CD1c-positive myeloid dendritic cell (primary cell): ENCODE data around the gene OSTM1.

Experiments
- DNase-seq: peaks from one replicate; pipeline ENCODE4 v3.0.0-alpha.2; 2016; ENCODE audit errors: extremely low spot score

The OSTM1 gene

GRCh38 chr6:108074359-108075144, at the start of gene OSTM1:
Gene OSTM1, minus strand, starts transcription at chr6:108074741. Its CDS starts 90 bp downstream, at chr6:108074651.
- peak; percentile 97 for DNase-seq

DNA sequence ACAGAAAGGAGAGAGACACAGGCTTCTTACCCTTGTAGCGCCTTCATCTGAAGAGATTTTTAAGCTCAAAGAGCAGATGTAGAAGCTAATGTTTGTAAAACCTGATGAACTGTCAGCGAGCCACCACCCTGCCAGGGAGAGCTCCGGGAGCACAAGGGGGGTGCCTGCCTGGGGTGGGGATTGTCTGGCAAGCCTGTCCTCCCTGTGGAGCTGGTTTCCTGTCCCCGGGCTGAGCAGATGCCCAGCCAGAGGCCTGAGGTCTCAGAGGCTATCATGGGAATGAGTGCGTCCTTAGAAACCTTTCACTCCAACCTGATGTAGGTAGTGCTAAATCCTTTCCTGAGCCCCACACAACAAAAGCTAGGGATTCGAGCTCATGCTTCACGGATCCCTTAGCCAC, 49.4 kb upstream of the OSTM1 start:
- no peak for DNase-seq

DNA sequence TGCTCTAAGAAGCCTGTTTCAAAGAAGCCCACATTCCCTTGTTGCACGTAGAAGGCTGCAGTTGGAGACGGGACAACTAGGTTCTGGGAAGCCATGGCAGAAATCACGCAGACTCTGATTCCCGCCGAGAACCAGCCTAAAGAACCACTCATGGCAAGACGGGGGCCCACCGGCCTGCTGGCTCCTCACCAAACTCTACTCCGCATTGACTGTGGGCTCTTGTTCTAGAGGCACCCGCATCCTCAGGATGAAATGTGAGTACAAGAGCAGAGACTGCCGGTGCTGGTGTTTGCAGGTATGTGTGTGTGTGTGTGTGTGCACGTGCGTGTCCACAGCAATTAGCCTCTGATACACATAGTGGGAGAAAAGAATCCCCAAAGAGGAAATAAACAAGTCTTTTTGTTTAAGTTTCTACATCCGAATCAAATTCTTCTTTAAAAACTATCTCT, 49.0 kb upstream of the OSTM1 start:
- DNase-seq = no peak

DNA sequence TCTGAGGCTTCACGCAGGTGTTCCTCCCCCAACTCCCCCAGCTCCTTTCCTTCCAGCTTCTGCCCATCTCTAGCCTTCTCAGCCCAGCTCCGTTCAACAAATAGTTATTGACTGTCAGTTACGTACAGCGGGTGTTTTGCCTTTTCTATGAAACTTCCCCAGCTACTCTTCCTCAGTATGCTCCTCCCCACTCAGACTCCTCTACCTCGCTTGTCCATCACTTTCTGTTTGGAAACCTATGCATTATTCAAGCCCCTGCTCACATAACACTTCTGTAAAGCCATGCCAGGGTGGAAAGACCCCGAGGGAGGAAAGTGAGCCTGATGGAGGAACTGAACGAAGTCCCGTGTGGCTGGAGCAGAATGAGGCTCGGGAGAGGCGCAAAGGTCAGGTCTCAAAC, 47.1 kb upstream of the OSTM1 start:
- no peak for DNase-seq

DNA sequence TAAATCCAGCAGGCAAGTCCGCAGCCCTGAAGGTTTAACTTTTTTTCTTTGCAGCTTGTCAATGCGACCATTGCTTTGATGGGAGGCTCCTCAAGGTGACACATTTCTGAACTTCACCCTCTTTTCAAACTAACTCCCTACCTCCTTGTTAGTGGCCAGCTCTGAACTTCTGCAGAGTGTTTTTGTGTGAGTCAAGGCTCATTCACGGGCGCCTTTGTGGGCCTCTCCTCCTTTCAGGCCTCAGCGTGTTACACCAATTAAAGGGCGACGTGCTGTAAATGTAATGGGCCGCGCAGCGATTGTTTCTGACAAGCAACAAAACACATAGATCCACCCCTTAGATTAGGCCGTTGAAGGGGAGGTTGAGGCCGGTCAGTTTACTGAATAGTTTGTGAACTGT, 45.8 kb upstream of the OSTM1 start:
- no peak for DNase-seq

DNA sequence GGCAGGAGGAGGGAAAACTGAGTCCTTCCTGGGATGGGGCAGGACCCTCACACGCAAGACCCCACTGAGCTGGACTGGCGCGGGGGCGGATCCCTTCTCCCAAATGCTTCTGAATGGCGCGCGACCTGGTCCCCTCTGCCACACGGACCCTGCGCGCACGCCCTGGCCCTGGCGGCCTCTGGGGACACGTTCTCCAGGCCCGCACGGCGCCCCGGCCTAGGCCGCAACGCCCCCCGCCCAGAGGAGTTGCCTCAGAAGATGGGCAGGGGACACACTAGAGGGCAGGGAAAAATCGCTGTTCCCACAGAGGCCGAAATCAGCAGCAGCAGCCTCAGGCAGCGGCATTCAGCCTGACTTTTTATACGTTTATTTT, 45.2 kb upstream of the OSTM1 start:
- no peak for DNase-seq

DNA sequence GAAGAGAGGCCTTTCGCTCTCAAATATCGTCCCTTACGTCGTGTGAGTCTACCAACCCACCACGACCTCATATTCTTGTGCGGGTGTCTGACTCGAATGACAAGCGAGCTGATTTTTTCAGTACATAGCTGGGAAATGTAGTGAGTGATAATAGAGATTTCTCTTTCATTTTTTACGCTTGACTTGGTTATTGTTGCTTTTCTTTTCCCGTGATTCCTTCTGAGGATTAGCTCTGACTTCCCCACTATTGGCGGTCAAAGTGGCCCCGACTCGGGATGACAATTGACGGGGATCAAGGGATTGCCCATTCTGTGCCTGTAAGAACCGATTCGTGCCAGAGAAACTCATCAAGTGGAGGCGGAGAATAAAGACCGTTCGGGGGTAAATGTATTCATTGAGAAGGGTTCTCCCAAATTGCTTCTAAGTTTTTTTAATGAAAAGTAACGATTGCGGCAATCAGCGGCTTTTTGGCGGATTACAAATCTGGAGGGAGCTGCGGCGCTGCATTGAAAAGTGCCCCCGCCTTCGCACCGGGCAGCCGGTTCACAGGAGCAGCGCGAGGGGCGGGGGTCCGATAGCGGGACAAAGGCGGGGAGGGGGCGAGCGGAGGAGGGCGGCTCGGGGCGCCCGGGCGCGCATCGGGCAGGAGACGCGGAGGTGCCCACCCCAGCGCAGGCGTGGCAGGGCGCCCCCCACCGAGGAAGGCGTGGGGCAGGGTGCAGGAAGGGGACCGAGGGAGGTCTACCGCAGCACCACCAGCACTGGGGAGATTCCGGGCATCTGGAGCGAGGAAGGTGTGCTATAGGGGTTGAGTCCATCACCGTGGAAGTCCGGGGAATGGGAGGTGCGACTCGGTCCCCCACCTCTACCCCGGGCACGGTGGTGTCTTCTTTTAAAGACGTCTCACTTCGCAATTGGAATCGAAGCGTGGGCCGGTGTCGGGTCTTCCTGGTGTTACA, 44.5 kb upstream of the OSTM1 start:
- no peak for DNase-seq

DNA sequence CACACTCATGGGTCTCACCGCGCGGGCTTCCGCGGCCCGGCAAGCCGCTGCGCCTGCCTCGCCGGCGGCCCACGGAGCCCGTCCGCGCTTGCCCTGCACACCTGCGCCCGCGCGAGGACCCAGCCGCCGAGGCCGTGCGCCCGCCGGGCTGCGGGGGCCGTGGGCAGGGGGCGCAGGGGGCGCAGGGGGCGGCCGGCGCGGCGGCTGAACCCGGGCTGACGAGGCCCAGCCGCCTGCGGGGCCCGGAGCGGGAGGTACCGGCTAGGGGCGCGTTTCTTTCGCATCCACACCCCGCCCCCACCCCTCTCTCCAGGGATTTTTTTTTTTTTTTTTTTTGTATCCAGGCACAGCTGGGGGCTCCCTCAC, 43.8 kb upstream of the OSTM1 start:
- DNase-seq = no peak

- peak; percentile 52 for DNase-seq
These were observed 43.2 kb upstream of the OSTM1 start for GRCh38 chr6:108117427-108118358.

- DNase-seq = no peak
These were observed 42.2 kb upstream of the OSTM1 start for GRCh38 chr6:108116546-108117426.

GRCh38 chr6:108115598-108116058, 41.1 kb upstream of the OSTM1 start:
- no peak for DNase-seq

DNA sequence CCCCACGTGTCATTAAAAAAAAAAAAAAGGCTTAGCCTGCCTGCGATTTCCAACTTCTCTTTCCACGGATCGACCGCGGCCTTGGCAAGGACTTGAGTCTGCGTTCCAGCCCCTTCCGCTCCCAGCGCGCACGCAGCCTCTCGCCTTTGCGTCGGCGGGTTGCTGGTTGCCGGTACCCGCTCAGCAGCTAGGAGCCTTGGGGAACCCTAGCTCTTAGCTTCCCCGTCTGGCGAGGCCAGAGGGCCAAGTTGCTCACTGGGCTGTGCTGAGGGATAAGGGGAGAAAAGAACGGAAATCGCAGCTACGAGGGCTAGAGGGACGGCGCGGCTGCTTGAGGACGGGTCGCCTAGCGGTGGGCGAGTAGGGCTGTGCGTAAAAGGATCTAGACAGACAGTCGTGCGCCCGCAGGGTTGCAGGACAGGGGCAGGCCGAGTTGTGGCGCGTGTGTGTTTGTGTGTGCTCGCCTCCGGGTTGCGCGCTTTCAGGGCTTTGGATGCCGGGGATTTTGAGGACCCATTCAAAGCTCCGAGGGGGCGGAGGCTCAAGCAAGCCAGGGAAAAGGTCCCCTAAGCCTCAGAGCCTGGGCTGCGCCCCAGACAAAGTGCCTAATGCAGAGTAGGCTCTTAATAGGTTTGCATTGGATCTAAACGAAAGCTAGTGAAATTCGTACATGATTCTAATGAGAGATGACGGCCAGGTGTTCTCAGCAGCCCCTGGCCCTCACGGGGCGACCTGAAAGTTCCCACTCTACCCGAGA, 40.5 kb upstream of the OSTM1 start:
- DNase-seq = peak; percentile 91

DNA sequence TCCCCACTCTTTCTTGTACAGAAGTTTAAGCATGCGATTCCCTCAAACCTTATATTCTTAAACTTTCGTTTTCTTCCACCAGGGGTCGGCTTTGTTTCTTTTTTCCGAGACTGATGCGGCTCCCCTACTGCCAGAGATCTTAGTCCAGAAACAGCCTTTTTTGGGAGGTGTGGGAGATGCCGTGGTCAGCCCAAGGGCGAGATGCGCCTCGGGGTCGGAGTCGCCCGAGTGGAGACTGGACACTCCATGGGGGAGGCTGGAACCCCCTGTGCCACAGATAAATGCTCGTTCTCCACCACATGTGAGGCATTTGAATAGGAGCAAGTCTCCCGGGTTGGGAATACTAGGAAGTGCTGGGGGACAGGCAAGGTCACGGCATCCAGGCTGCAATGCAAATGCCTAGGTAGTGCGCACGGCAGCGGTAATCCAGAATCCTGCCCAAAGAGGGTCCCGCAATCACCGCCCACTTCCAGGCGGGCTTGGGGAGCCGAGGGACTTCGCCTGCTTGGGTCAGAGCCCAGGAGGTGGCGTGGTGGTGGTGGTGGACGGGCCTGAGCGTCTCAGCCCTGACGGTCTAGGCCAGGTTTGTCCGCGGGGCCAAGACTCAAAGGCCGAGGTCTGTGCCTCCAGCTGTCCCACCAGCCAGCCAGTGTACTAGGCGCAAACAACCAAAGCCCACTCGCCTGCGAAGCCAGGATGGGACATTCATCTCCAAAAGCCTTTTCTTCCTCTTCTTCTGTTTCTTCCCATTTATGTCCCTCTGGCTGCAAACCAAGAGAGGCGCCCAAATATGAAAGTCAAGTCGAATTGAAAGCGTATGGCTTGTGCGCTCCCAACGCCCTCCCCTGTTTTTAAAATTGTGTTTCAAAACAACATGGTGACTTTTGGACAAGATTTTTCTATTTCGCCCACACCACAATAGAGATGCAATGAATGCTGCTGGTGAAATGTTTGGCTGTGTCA, 39.3 kb upstream of the OSTM1 start:
- peak; percentile 49 for DNase-seq

- no peak for DNase-seq
These were observed 33.8 kb upstream of the OSTM1 start for GRCh38 chr6:108108374-108108773.

- DNase-seq = no peak
These were observed 32.6 kb upstream of the OSTM1 start for GRCh38 chr6:108107102-108107501.

GRCh38 chr6:108106694-108107093, 32.2 kb upstream of the OSTM1 start:
- DNase-seq = no peak

GRCh38 chr6:108106261-108106660, 31.7 kb upstream of the OSTM1 start:
- no peak for DNase-seq

GRCh38 chr6:108105571-108105970, 31.0 kb upstream of the OSTM1 start:
- no peak for DNase-seq

DNA sequence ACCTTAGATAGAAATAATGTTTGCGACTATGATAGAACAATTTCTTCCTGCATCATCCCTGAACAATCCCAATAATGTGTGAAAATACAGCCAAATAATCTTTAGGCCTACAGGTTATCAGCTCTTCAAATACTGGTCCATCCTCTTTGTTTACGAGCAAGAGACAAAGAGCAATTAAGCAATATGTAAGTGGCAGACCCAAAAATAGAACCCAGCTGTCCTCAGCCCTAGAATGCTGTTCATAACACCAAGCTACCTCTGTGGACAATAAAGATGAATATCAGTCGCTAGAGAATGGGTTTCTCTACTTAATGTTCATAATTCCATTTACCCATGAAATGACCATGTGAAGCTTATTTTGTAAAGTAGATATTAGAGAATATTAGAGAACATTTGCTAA, 28.4 kb upstream of the OSTM1 start:
- DNase-seq = no peak
